RWPE2 (cell line): ENCODE data around the gene PRICKLE4.

Experiments
- ATAC-seq: fragments of 200-7000 bp; cut with Tn5 transposase; 3 replicates; pipeline ENCODE4 v1.9.1; 2021; ENCODE audit warnings: low read depth
- DNase-seq: peaks from one replicate; pipeline ENCODE4 v3.0.0-alpha.2; 2020; ENCODE audit warnings: low spot score
- H3K27ac ChIP-seq: fragments of 450-650 bp; 2 replicates; pipeline ENCODE4 v1.5.1; 2017; ENCODE audit warnings: mild to moderate bottlenecking; ENCODE audit not compliant: poor library complexity, severe bottlenecking
- H3K27me3 ChIP-seq: fragments of 250-450 bp; sonication (Bioruptor Pico); 2 replicates; pipeline ENCODE4 v1.5.1; 2021; ENCODE audit warnings: mild to moderate bottlenecking, moderate library complexity; ENCODE audit not compliant: insufficient read depth, poor library complexity, severe bottlenecking
- H3K36me3 ChIP-seq: fragments of 250-450 bp; sonication (Bioruptor Pico); 2 replicates; pipeline ENCODE4 v1.5.1; 2020; ENCODE audit warnings: low read depth, mild to moderate bottlenecking, moderate library complexity
- H3K4me1 ChIP-seq: fragments of 250-450 bp; sonication (Bioruptor Pico); 2 replicates; pipeline ENCODE4 v1.5.1; 2021; ENCODE audit warnings: mild to moderate bottlenecking, moderate library complexity; ENCODE audit not compliant: insufficient read depth, poor library complexity, severe bottlenecking
- H3K4me3 ChIP-seq: fragments of 250-450 bp; sonication (Bioruptor Pico); 2 replicates; pipeline ENCODE4 v1.5.1; 2021; ENCODE audit warnings: mild to moderate bottlenecking, moderate library complexity; ENCODE audit not compliant: severe bottlenecking
- H3K9me3 ChIP-seq: fragments of 250-450 bp; sonication (Bioruptor Pico); 2 replicates; pipeline ENCODE4 v1.5.1; 2021; ENCODE audit warnings: mild to moderate bottlenecking, moderate library complexity; ENCODE audit not compliant: severe bottlenecking
- CTCF ChIP-seq: fragments of 450-650 bp; IDR thresholded peaks from one replicate; pipeline ENCODE4 v1.5.1; 2017; ENCODE audit warnings: mild to moderate bottlenecking, moderate library complexity; ENCODE audit not compliant: poor library complexity, severe bottlenecking

Gene PRICKLE4

GRCh38 chr6:41836660-41837052, 56.1 kb downstream of the PRICKLE4 start:
- Histone ChIP-seq H3K9me3 (no peaks in the 10 kb centered on the region), H3K4me1 (no peaks in the 10 kb centered on the region), H3K27me3 (no peaks in the 10 kb centered on the region), H3K36me3 (no peaks in the 10 kb centered on the region), H3K4me3 (no peak overlapping the region), H3K27ac (no peak overlapping the region)
- TF ChIP-seq CTCF: no peak
- DNase-seq: no peak
- ATAC-seq: no peak
